ENCODE results near the gene FOCAD. TPM values are rescaled to one million over a fixed set of nuclear protein-coding genes. Genes with fewer than 3 reads are reported as not detected.

Gene FOCAD
- total and polyA plus RNA-seq, 2 of the 8 experiments (the other 6 are each of a cell fraction or from before 2014, with no cell fraction given): 22.0 to 38.4 TPM

DNA sequence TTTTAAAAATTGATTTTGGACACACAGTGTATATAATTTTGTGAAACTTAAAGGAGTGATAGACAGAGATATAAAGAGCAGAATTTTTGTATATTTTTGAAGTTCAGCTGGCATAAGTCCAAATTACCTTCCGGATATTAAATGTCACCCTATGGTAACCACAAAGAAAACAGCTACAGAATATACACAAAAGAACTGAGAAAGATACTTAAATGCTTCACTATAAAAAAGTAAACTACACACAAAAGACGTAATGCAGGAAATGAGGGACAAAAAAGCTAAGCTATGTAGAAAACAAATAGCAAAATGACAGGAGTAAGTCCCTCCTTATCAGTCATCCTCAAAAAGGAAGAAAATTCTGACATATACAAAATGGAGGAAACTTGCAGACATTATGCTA lies 318.0 kb downstream of the FOCAD start (continued):
- TF ChIP-seq, protein P1, sequence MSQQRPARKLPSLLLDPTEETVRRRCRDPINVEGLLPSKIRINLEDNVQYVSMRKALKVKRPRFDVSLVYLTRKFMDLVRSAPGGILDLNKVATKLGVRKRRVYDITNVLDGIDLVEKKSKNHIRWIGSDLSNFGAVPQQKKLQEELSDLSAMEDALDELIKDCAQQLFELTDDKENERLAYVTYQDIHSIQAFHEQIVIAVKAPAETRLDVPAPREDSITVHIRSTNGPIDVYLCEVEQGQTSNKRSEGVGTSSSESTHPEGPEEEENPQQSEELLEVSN (IDR thresholded peaks at IDR 0.05): no peak
- TF ChIP-seq TEAD4 (IDR thresholded peaks at IDR 0.05; ENCODE audit: low read depth, low read length): no peak

Measured in H1 (cell line).